ENCODE results near the gene MRPS23.

GRCh38 chr17:57870283-57870635 lies 20.4 kb upstream of the MRPS23 start:
- TF ChIP-seq EZH2phosphoT487 (conservative IDR thresholded peaks at IDR 0.05; ENCODE audit: low read length) (no peak), CTCF (IDR thresholded peaks at IDR 0.05; ENCODE audit: insufficient read depth, low read length, poor library complexity, severe bottlenecking) (no peak)

Measured in SU-DHL-6 (cell line).